Natural killer cell (primary cell): ENCODE data around the gene PDE6H. TPM values are rescaled to one million over a fixed set of nuclear protein-coding genes. Genes with fewer than 3 reads are reported as not detected.

ENCODE experiments used
- ATAC-seq, 3 donors: fragments of 150-1000 bp in 2 of 3; fragments of 200-7000 bp in 1 of 3; cut with Tn5 transposase; 1 replicate in 1 of 3; 2 replicates in 2 of 3; pipeline ENCODE4 v1.10.0; 2021; ENCODE audit warnings: mild to moderate bottlenecking in 2 of 3, moderate library complexity in 2 of 3
- DNase-seq, 2 donors: peaks; one replicate each; pipeline versions ENCODE4 v3.0.0 to v3.0.0-alpha.2; 2013 to 2021; ENCODE audit warnings: mixed read lengths in 1 of 2
- H3K27ac ChIP-seq: one replicate; pipeline ENCODE4 v1.5.1; 2013; ENCODE audit warnings: mild to moderate bottlenecking, low read length
- H3K27me3 ChIP-seq: one replicate; pipeline ENCODE4 v1.6.1; 2013; ENCODE audit warnings: low read length; ENCODE audit not compliant: control insufficient read depth, insufficient read depth
- H3K36me3 ChIP-seq: one replicate; pipeline ENCODE4 v1.6.1; 2013; ENCODE audit warnings: low read length; ENCODE audit not compliant: control insufficient read depth, insufficient read depth
- H3K4me1 ChIP-seq: one replicate; pipeline ENCODE4 v1.6.1; 2013; ENCODE audit warnings: low read length; ENCODE audit not compliant: control insufficient read depth, insufficient read depth
- H3K4me3 ChIP-seq: one replicate; pipeline ENCODE4 v1.5.1; 2013; ENCODE audit warnings: low read length
- H3K9me3 ChIP-seq: one replicate; pipeline ENCODE4 v1.6.1; 2013; ENCODE audit warnings: low read length; ENCODE audit not compliant: control insufficient read depth, insufficient read depth
- H3K27ac Mint-ChIP-seq, 2 donors: one replicate each; pipeline ENCODE4 v1.8.0; 2022; ENCODE audit warnings: mild to moderate bottlenecking in 2 of 2, mixed read lengths in 2 of 2, moderate library complexity in 1 of 2
- H3K27me3 Mint-ChIP-seq, 2 donors: one replicate each; pipeline ENCODE4 v1.8.0; 2022; ENCODE audit warnings: low read depth in 2 of 2, mixed read lengths in 2 of 2
- H3K36me3 Mint-ChIP-seq: one replicate; pipeline ENCODE4 v1.8.0; 2022; ENCODE audit warnings: mixed read lengths
- H3K4me1 Mint-ChIP-seq, 2 donors: one replicate each; pipeline ENCODE4 v1.8.0; 2022; ENCODE audit warnings: mixed read lengths in 2 of 2
- H3K4me3 Mint-ChIP-seq: one replicate; pipeline ENCODE4 v1.8.0; 2022; ENCODE audit warnings: mild to moderate bottlenecking, moderate library complexity, mixed read lengths
- H3K9me3 Mint-ChIP-seq, 2 donors: one replicate each; pipeline ENCODE4 v1.8.0; 2022; ENCODE audit warnings: mixed read lengths in 2 of 2
- WGBS: methylation state at CpG from one replicate; pipeline ENCODE4 v1.1.7; 2013; ENCODE audit warnings: missing lambda C conversion rate; ENCODE audit not compliant: insufficient coverage; 5-methylcytosine and 5-hydroxymethylcytosine counted together
- intact Hi-C: fragments of 100-400 bp; cut with micrococcal nuclease; formaldehyde crosslinking; loops from one replicate; pipeline ENCODE4 v1.14.2; 2022
- total RNA-seq, 4 donors: library from RNA; stranded (reverse); fragments of 120-200 nt in 1 of 4; gene quantifications; one replicate each; pipeline versions ENCODE4 v1.2.3 to v1.2.4, GENCODE V29; 2013 to 2022
- TF ChIP-seq, protein P1 (sequence below): fragments of 200-600 bp; IDR thresholded peaks from one replicate; pipeline ENCODE4 v1.8.0; 2022; ENCODE audit warnings: antibody characterized with exemption

Gene PDE6H
- total RNA-seq, 3 donors from 2014 or later (not counting 1 experiment from before 2014, with no cell fraction given), result not detected

DNA sequence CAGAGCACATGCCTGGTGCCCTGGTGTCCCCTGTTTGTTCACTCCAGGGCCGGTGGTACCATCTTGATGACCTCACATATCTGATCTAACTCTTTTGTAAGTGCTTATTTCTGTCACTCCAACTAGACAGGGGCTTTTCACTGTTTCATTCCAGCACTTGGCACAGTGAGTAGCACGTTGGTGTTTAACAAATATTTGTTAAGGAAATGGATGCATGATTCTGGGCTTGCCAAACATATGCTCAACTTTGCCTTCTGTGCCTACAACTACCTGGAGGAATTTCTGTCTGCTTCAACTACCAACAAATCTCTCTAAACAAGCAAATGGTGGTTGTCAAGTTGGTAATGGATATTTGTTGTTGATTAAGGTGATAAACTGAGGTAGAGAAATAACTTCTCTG is 31.6 kb downstream of the PDE6H start:
- H3K36me3 Mint-ChIP-seq, result no peaks in the 10 kb centered on the region
- Histone ChIP-seq H3K36me3 (no peaks in the 10 kb centered on the region), H3K27ac (no peak overlapping the region), H3K4me3 (no peak overlapping the region), H3K9me3 (no peaks in the 10 kb centered on the region), H3K4me1 (no peaks in the 10 kb centered on the region), H3K27me3 (peaks cover 5% of the 10 kb centered on the region)
- intact Hi-C loops, result no loop called here
- peaks cover 35 to 73% of the 10 kb centered on the region in 2 donors for H3K27me3 Mint-ChIP-seq
- H3K4me1 Mint-ChIP-seq, result no peaks in the 10 kb centered on the region
- no peak overlapping the region for H3K4me3 Mint-ChIP-seq
- ATAC-seq, result no peak
- H3K27ac Mint-ChIP-seq, result no peak overlapping the region
- H3K9me3 Mint-ChIP-seq, result no peaks in the 10 kb centered on the region
- 82% methylated on average over 2 of the region's 2 CpGs for WGBS
- no peak for DNase-seq
- TF ChIP-seq, protein P1, sequence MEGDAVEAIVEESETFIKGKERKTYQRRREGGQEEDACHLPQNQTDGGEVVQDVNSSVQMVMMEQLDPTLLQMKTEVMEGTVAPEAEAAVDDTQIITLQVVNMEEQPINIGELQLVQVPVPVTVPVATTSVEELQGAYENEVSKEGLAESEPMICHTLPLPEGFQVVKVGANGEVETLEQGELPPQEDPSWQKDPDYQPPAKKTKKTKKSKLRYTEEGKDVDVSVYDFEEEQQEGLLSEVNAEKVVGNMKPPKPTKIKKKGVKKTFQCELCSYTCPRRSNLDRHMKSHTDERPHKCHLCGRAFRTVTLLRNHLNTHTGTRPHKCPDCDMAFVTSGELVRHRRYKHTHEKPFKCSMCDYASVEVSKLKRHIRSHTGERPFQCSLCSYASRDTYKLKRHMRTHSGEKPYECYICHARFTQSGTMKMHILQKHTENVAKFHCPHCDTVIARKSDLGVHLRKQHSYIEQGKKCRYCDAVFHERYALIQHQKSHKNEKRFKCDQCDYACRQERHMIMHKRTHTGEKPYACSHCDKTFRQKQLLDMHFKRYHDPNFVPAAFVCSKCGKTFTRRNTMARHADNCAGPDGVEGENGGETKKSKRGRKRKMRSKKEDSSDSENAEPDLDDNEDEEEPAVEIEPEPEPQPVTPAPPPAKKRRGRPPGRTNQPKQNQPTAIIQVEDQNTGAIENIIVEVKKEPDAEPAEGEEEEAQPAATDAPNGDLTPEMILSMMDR, result no peak

DNA sequence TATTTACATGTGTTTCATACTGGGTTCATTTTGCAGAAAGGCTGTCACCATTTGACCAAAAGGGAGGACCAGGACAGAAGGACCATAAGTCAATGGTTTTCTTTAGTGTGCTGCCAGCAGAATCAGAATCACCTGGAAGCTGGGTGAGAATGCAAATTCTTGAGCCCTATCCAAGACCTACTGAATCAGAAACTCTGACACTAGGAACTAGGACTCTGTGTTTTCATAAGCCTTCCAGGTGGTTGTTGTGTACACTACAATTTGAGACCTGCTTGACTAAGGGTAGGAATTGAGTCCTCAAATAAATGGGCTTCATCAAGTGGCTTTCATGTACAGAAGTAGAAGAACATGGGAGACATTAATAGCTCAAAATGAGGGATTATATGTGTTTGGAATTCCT is 32.2 kb downstream of the PDE6H start:
- Mint-ChIP-seq H3K27me3 (peaks cover 41 to 68% of the 10 kb centered on the region in 2 donors), H3K27ac (no peak overlapping the region), H3K4me3 (no peak overlapping the region), H3K9me3 (no peaks in the 10 kb centered on the region), H3K36me3 (no peaks in the 10 kb centered on the region), H3K4me1 (no peaks in the 10 kb centered on the region)
- TF ChIP-seq, protein P1, result no peak
- Histone ChIP-seq H3K4me3 (no peak overlapping the region), H3K27me3 (peaks cover 5% of the 10 kb centered on the region), H3K36me3 (no peaks in the 10 kb centered on the region), H3K9me3 (no peaks in the 10 kb centered on the region), H3K27ac (no peak overlapping the region), H3K4me1 (no peaks in the 10 kb centered on the region)
- ATAC-seq (no peak), DNase-seq (no peak)
- intact Hi-C loops, result no loop called here

DNA sequence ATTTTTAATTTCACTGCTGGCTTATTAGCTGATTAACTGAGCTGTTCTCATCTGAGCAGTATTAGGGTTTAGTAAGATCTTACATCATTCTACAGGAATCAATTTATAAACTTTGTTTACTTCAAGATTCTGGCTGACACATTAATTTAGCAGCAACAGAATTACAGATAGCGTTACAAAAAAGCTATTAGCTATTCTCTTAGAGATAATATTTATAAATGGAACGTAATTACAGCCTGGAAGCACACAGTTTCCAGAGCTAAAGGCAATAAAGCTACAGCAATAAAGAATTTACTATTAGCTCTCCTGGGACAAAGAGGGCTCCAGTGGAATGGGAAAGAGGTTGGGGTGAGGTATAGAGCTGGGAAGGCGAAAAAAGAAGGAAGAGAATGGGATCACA is 34.7 kb downstream of the PDE6H start:
- H3K4me3 ChIP-seq, result no peak overlapping the region
- H3K4me1 Mint-ChIP-seq, result no peaks in the 10 kb centered on the region
- no peaks in the 10 kb centered on the region for H3K36me3 ChIP-seq
- H3K36me3 Mint-ChIP-seq, result no peaks in the 10 kb centered on the region
- TF ChIP-seq, protein P1, result no peak
- H3K9me3 Mint-ChIP-seq, result no peaks in the 10 kb centered on the region
- no peaks in the 10 kb centered on the region for H3K9me3 ChIP-seq
- no peak overlapping the region for H3K27ac ChIP-seq
- peaks cover 31 to 50% of the 10 kb centered on the region in 2 donors for H3K27me3 Mint-ChIP-seq
- H3K4me3 Mint-ChIP-seq, result no peak overlapping the region
- ATAC-seq, result no peak
- no peaks in the 10 kb centered on the region for H3K4me1 ChIP-seq
- no peak for DNase-seq
- 79% methylated on average over 1 of the region's 3 CpGs for WGBS
- peaks cover 5% of the 10 kb centered on the region for H3K27me3 ChIP-seq
- H3K27ac Mint-ChIP-seq, result no peak overlapping the region
- intact Hi-C loops, result no loop called here

DNA sequence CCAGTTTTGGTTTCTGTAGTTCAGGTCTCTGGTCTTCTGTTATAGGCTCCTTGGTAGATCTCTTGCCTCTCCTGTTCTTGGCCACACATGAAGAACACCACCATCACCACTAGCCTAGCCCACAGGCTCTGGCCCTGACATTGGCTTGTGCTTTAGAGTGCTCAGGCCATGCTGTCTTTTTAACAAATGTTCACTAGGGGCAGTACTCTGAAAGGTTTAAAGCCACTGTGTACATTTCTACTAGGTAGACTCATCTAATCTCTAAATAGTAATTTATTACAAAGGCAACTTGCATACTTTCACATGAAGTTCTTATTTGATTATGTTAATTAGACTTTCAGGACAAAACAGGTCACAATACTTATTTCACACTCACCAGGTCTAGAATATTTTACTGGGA is 38.3 kb downstream of the PDE6H start:
- Histone ChIP-seq H3K9me3 (no peaks in the 10 kb centered on the region), H3K4me3 (no peak overlapping the region), H3K4me1 (no peaks in the 10 kb centered on the region), H3K27me3 (peaks cover 5% of the 10 kb centered on the region), H3K36me3 (no peaks in the 10 kb centered on the region), H3K27ac (no peak overlapping the region)
- peak in 1 of 3 donors; percentile 30 for ATAC-seq
- no peak overlapping the region for H3K4me3 Mint-ChIP-seq
- peaks cover 19 to 29% of the 10 kb centered on the region in 2 donors for H3K27me3 Mint-ChIP-seq
- no peak for DNase-seq
- H3K36me3 Mint-ChIP-seq, result no peaks in the 10 kb centered on the region
- TF ChIP-seq, protein P1, result no peak
- no peak overlapping the region for H3K27ac Mint-ChIP-seq
- no peaks in the 10 kb centered on the region for H3K9me3 Mint-ChIP-seq
- intact Hi-C loops, result no loop called here
- no peaks in the 10 kb centered on the region for H3K4me1 Mint-ChIP-seq
